ENCODE results near the gene TIFAB.

Gene TIFAB

DNA sequence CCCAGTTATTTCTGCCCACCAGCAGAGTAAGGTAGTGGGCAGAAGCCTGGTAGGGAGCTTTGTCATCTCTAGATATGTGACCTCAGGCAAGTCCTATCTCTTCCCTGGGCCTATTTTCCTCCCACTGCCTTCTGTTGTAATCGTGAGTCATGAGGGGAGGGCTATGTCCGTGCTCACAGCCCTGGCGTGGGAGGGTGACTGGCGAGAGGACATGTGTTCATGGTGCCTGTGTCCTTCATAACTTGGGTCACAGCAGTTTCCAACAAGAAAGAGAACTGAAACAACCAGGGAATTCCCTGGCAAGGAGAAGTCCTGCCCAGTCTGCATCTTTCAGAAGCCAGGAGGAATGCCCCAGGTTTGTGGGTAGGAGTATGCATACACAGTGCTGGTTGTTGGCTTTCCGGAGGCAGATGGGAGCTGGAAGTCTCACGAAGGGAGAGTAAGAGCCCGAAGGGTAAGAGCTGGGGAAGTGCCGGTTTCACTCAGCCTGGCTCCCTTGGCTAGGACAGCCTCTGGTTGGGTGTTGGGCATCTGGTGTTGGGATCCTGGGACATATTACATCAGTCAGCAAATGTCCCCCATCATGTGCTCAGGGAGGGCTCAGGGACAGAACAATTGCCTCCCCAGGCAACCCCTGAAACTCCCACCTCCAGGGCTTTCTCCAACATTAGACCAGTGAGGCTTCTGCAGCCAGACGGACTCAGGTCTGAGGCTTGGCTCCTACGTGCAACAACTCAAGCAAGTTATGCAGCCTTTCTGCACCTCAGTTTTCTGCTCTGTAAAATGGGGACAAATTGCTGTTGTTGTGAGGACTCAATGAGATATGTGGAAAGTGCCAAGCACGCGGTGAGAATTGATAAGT lies 4.3 kb upstream of the TIFAB start:
- ChIA-PET POLR2A (ENCODE audit: low non-redundant PET) (no interaction called here), CTCF (interaction anchor here (0.6 to 14.1 kb wide), 9 partner anchors 10 to 289 kb away, joined by 3 to 455 read pairs (median 4); no protein-coding TSS in a partner anchor)
- peak overlapping the region; percentile 30 for H3K27ac ChIP-seq
- DNase-seq (ENCODE audit: low spot score) = peak; percentile 93
- TF ChIP-seq, protein P1, sequence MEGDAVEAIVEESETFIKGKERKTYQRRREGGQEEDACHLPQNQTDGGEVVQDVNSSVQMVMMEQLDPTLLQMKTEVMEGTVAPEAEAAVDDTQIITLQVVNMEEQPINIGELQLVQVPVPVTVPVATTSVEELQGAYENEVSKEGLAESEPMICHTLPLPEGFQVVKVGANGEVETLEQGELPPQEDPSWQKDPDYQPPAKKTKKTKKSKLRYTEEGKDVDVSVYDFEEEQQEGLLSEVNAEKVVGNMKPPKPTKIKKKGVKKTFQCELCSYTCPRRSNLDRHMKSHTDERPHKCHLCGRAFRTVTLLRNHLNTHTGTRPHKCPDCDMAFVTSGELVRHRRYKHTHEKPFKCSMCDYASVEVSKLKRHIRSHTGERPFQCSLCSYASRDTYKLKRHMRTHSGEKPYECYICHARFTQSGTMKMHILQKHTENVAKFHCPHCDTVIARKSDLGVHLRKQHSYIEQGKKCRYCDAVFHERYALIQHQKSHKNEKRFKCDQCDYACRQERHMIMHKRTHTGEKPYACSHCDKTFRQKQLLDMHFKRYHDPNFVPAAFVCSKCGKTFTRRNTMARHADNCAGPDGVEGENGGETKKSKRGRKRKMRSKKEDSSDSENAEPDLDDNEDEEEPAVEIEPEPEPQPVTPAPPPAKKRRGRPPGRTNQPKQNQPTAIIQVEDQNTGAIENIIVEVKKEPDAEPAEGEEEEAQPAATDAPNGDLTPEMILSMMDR (conservative IDR thresholded peaks at IDR 0.05; ENCODE audit: low read depth) = no peak

- TF ChIP-seq, protein P1 (conservative IDR thresholded peaks at IDR 0.05; ENCODE audit: low read depth) = no peak
- POLR2A ChIA-PET (ENCODE audit: low non-redundant PET) = no interaction called here
- peak overlapping the region; percentile 30 for H3K27ac ChIP-seq
- CTCF ChIA-PET = interaction anchor here (0.6 to 14.1 kb wide), 5 partner anchors 10 to 115 kb away, joined by 3 to 455 read pairs (median 15); no protein-coding TSS in a partner anchor
- no peak for DNase-seq (ENCODE audit: low spot score)
Observed at GRCh38 chr5:135455876-135456237, 3.7 kb upstream of the TIFAB start.

- POLR2A ChIA-PET (ENCODE audit: low non-redundant PET) = no interaction called here
- DNase-seq (ENCODE audit: low spot score) = no peak
- CTCF ChIA-PET = interaction anchor here (0.6 to 14.1 kb wide), 4 partner anchors 11 to 245 kb away, joined by 3 to 455 read pairs (median 24); no protein-coding TSS in a partner anchor
- TF ChIP-seq, protein P1 (conservative IDR thresholded peaks at IDR 0.05; ENCODE audit: low read depth) = no peak
- H3K27ac ChIP-seq = no peak overlapping the region
Observed at GRCh38 chr5:135454946-135455345, 2.8 kb upstream of the TIFAB start.

DNA sequence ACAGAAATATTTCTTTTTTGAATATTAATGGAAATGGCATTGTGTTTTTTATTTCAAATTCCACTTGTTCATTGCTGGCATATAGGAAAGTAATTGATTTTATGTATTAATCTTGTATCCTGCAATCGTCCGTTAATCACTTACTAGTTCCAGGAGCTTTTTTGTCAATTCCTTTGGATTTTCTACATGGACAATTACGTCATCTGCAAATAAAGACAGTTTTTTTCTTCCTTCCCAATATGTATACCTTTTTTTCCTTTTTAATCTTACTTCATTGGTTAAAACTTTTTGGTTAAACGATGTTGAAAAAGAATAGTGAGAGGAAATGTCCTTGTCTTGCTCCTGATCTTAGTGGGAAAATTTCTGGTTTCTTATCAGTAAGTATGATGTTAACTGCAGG lies 1.5 kb upstream of the TIFAB start:
- CTCF ChIA-PET = interaction anchor here (0.6 kb wide), 1 partner anchor 28 kb away, joined by 3 read pairs; no protein-coding TSS in a partner anchor
- TF ChIP-seq, protein P1 (conservative IDR thresholded peaks at IDR 0.05; ENCODE audit: low read depth) = no peak
- H3K27ac ChIP-seq = no peak overlapping the region
- DNase-seq (ENCODE audit: low spot score) = no peak
- POLR2A ChIA-PET (ENCODE audit: low non-redundant PET) = no interaction called here

DNA sequence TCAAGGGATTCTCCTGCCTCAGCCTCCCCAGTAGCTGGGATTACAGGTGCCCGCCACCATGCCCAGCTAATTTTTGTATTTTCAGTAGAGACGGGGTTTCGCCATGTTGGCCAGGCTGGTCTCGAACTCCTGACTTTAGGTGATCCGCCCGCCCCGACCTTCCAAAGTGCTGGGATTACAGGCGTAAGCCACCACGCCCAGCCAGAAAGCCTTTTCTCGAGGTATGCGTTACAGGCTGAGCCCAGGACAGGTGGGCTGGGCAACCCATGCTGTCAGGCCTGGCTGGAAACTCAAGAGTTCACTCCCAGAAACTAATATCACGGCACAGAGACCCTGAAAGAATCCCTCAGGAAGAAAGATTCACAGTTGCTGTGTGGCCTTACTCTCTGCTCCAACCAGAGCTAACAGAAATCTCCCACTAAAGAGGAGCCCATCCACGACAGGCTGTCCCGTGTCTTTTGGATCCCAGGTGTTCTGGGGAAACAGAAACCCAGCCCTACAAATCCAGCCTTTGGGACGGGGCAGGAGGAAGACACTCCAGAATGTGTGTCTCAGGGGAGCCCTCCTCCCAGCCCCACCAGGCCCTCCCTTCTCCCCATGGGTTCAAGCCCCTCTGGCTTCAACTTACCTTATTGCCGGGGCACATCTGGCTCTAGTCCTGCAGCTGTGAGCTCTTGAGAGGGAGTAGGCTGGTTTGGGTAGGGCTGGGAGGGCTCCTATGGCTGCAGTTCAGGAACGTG lies 400 bp downstream of the TIFAB start:
- no peak overlapping the region for H3K27ac ChIP-seq
- DNase-seq (ENCODE audit: low spot score) = no peak
- TF ChIP-seq, protein P1 (conservative IDR thresholded peaks at IDR 0.05; ENCODE audit: low read depth) = no peak
- ChIA-PET POLR2A (ENCODE audit: low non-redundant PET) (no interaction called here), CTCF (no interaction called here)

GRCh38 chr5:135450952-135451351 lies 1.2 kb downstream of the TIFAB start:
- ChIA-PET POLR2A (ENCODE audit: low non-redundant PET) (no interaction called here), CTCF (interaction anchor here (1.5 kb wide), 1 partner anchor 15 kb away, joined by 10 read pairs; no protein-coding TSS in a partner anchor)
- TF ChIP-seq, protein P1 (conservative IDR thresholded peaks at IDR 0.05; ENCODE audit: low read depth) = no peak
- no peak overlapping the region for H3K27ac ChIP-seq
- no peak for DNase-seq (ENCODE audit: low spot score)

Data from RWPE1 (cell line).